Adrenal gland (tissue), 12 donors: ENCODE results near the gene ASCC1. TPM values are rescaled to one million over a fixed set of nuclear protein-coding genes. Genes with fewer than 3 reads are reported as not detected.

Source experiments
- DNase-seq, 7 donors: peaks; one replicate each; pipeline ENCODE4 v3.0.0-alpha.2; 2019 to 2020
- H3K27ac ChIP-seq, 5 donors: fragments of 200-600 bp; sonication (generic) in 4 of 5; 1 replicate in 3 of 5; 2 replicates in 2 of 5; pipeline versions ENCODE4 v1.5.1 to v1.8.0; 2016 to 2020; ENCODE audit warnings: mild to moderate bottlenecking in 1 of 5
- H3K27me3 ChIP-seq: fragments of 200-600 bp; 2 replicates; pipeline ENCODE4 v1.8.0; 2021
- H3K36me3 ChIP-seq, 2 donors: fragments of 200-600 bp; replicated peaks in 1 of 2; 1 replicate in 1 of 2; 2 replicates in 1 of 2; pipeline versions ENCODE4 v1.5.1 to v1.8.0; 2018 to 2022
- H3K4me1 ChIP-seq, 2 donors: fragments of 200-600 bp; replicated peaks in 1 of 2; 1 replicate in 1 of 2; 2 replicates in 1 of 2; pipeline versions ENCODE4 v1.5.1 to v1.8.0; 2018 to 2021
- H3K4me3 ChIP-seq, 4 donors: fragments of 200-600 bp; sonication (generic) in 3 of 4; one replicate each; pipeline ENCODE4 v1.5.1; 2016 to 2018
- H3K9me3 ChIP-seq, 3 donors: fragments of 200-600 bp; sonication (generic) in 1 of 3; replicated peaks in 1 of 3; 1 replicate in 2 of 3; 2 replicates in 1 of 3; pipeline versions ENCODE4 v1.5.1 to v1.8.0; 2016 to 2021
- POLR2A ChIP-seq, 2 donors: fragments of 450-650 bp; IDR thresholded peaks; one replicate each; pipeline ENCODE4 v1.6.1; 2017; ENCODE audit warnings: antibody characterized with exemption in 2 of 2, mild to moderate bottlenecking in 2 of 2, moderate library complexity in 1 of 2
- WGBS, 4 donors: extraction: QIAGEN DNeasy Blood & Tissue Kit in 2 of 4; methylation state at CpG; one replicate each; pipeline versions ENCODE4 v1.1.5 to v1.1.7; 2013 to 2017; 5-methylcytosine and 5-hydroxymethylcytosine counted together
- intact Hi-C, 2 donors: fragments of 100-400 bp; cut with DNase I; formaldehyde crosslinking; loops; one replicate each; pipeline versions ENCODE4 v1.14.1 to v1.15.0; 2022 to 2023
- polyA plus RNA-seq, 3 donors: library from polyadenylated mRNA; stranded (reverse); fragments of 200-250 nt in 2 of 3; fragments of 350-450 nt in 1 of 3; fragmentation: Illumina TruSeq in 1 of 3; extraction: RNeasy Lipid Tissue Mini Kit (QIAGEN cat#74804) in 1 of 3; gene quantifications; one replicate each; pipeline ENCODE4 v1.2.3, GENCODE V29; 2013 to 2014
- total RNA-seq, 9 donors: library from RNA; depleted of rRNA in 4 of 9; stranded (reverse); fragments of >200 nt in 4 of 9; fragments of 120-200 nt in 1 of 9; fragmentation: NEBNext Ultra II Directional in 1 of 9; extraction: Animal tissue kit (Norgen Biotek cat#: 25700) in 1 of 9; gene quantifications; one replicate each; pipeline versions ENCODE4 v1.1.0 to v1.2.4, GENCODE V29; 2013 to 2023
- TF ChIP-seq, protein P1 (sequence below), 6 experiments: fragments of 450-650 bp in 4 of 6; fragments of 200-600 bp in 2 of 6; sonication (generic) in 1 of 6; IDR thresholded peaks; 1 replicate in 5 of 6; 2 replicates in 1 of 6; pipeline versions ENCODE4 v1.5.1 to v1.8.0; 2016 to 2021; ENCODE audit warnings: antibody characterized with exemption in 6 of 6, mild to moderate bottlenecking in 2 of 6, moderate library complexity in 1 of 6
- donor health status: healthy with polysubstance abuse.
- donor health status: Bipolar disorder and iron deficiency.
- donor health status: DM: yes; HTN: yes; CAD: no.
- donor health status: DM: no; HTN: no; CAD: no.
- donor health status: DM: no; HTN: no; CAD: no.
- donor health status: DM: yes; HTN: yes; CAD: no.

ASCC1 gene
- total and polyA plus RNA-seq, 12 donors, result 9.7 to 101 (median 36.7) TPM

GRCh38 chr10:72223743-72224101 is 7.6 kb upstream of the ASCC1 start:
- peaks cover 0 to 29% of the 10 kb centered on the region in 2 donors for H3K36me3 ChIP-seq
- H3K27me3 ChIP-seq, result no peaks in the 10 kb centered on the region
- H3K27ac ChIP-seq, result peak overlapping the region; percentile 62 to 90 (median 67)
- WGBS, 4 donors, result 40 to 48% (median 43%) methylated on average over 1 of the region's 1 CpG
- TF ChIP-seq, protein P1, sequence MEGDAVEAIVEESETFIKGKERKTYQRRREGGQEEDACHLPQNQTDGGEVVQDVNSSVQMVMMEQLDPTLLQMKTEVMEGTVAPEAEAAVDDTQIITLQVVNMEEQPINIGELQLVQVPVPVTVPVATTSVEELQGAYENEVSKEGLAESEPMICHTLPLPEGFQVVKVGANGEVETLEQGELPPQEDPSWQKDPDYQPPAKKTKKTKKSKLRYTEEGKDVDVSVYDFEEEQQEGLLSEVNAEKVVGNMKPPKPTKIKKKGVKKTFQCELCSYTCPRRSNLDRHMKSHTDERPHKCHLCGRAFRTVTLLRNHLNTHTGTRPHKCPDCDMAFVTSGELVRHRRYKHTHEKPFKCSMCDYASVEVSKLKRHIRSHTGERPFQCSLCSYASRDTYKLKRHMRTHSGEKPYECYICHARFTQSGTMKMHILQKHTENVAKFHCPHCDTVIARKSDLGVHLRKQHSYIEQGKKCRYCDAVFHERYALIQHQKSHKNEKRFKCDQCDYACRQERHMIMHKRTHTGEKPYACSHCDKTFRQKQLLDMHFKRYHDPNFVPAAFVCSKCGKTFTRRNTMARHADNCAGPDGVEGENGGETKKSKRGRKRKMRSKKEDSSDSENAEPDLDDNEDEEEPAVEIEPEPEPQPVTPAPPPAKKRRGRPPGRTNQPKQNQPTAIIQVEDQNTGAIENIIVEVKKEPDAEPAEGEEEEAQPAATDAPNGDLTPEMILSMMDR (IDR thresholded peaks at IDR 0.05), result no peak
- TF ChIP-seq POLR2A (IDR thresholded peaks at IDR 0.05), result no peak
- peak overlapping the region in 1 of 4 donors; percentile 26 for H3K4me3 ChIP-seq
- peaks cover 21 to 71% of the 10 kb centered on the region in 2 donors for H3K4me1 ChIP-seq
- intact Hi-C loops, result loop anchor here in 1 of 2 donors (10.0 kb wide), 1 partner anchor 99 kb away; no protein-coding TSS in a partner anchor
- H3K9me3 ChIP-seq, result no peaks in the 10 kb centered on the region
- no peak for DNase-seq

GRCh38 chr10:72221278-72221677 is 5.2 kb upstream of the ASCC1 start:
- WGBS, 4 donors, result 45 to 100% (median 100%) methylated on average over 1 of the region's 1 CpG
- no peak for DNase-seq
- Histone ChIP-seq H3K9me3 (no peaks in the 10 kb centered on the region), H3K27me3 (no peaks in the 10 kb centered on the region), H3K4me3 (no peak overlapping the region), H3K27ac (no peak overlapping the region), H3K4me1 (peaks cover 25 to 73% of the 10 kb centered on the region in 2 donors), H3K36me3 (peaks cover 0 to 29% of the 10 kb centered on the region in 2 donors)
- TF ChIP-seq, protein P1 (IDR thresholded peaks at IDR 0.05), result no peak
- TF ChIP-seq POLR2A (IDR thresholded peaks at IDR 0.05), result no peak
- intact Hi-C loops, result loop anchor here in 1 of 2 donors (10.0 kb wide), 1 partner anchor 96 kb away; no protein-coding TSS in a partner anchor

- peaks cover 0 to 29% of the 10 kb centered on the region in 2 donors for H3K36me3 ChIP-seq
- intact Hi-C loops, result loop anchor here in 1 of 2 donors (10.0 kb wide), 1 partner anchor 96 kb away; no protein-coding TSS in a partner anchor
- H3K9me3 ChIP-seq, result no peaks in the 10 kb centered on the region
- WGBS, 4 donors, result 73 to 84% (median 75%) methylated on average over 8 of the region's 8 CpGs
- peaks cover 24 to 67% of the 10 kb centered on the region in 2 donors for H3K4me1 ChIP-seq
- no peak overlapping the region for H3K4me3 ChIP-seq
- H3K27ac ChIP-seq, result peak overlapping the region in 1 of 5 donors; percentile 100
- DNase-seq, result no peak
- H3K27me3 ChIP-seq, result no peaks in the 10 kb centered on the region
- TF ChIP-seq, protein P1 (IDR thresholded peaks at IDR 0.05), result no peak
These were observed 4.6 kb upstream of the ASCC1 start for GRCh38 chr10:72220637-72221036.

GRCh38 chr10:72219235-72219814 is 3.2 kb upstream of the ASCC1 start:
- H3K36me3 ChIP-seq, result peaks cover 0 to 21% of the 10 kb centered on the region in 2 donors
- no peaks in the 10 kb centered on the region for H3K9me3 ChIP-seq
- peaks cover 28 to 67% of the 10 kb centered on the region in 2 donors for H3K4me1 ChIP-seq
- TF ChIP-seq, protein P1 (IDR thresholded peaks at IDR 0.05), result no peak
- TF ChIP-seq POLR2A (IDR thresholded peaks at IDR 0.05), result no peak
- DNase-seq, result no peak
- H3K4me3 ChIP-seq, result no peak overlapping the region
- 27 to 35% (median 31%) methylated on average over 6 of the region's 6 CpGs for WGBS, 4 donors
- intact Hi-C loops, result no loop called here
- no peaks in the 10 kb centered on the region for H3K27me3 ChIP-seq
- peak overlapping the region; percentile 35 to 100 (median 69) for H3K27ac ChIP-seq
